ENCODE results near the gene MLLT10.

GRCh38 chr10:21501731-21502347 is 32.2 kb upstream of the MLLT10 start:
- no peak for TF ChIP-seq POLR2A (IDR thresholded peaks at IDR 0.05; ENCODE audit: low read depth, low read length)
- no peak for TF ChIP-seq POLR2AphosphoS5 (IDR thresholded peaks at IDR 0.05; ENCODE audit: low read depth, low read length)
- no peak for TF ChIP-seq TAF1 (IDR thresholded peaks at IDR 0.05; ENCODE audit: borderline replicate concordance, low read depth, low read length)
